Measurements from ENCODE around the gene ANO2. TPM values are rescaled to one million over a fixed set of nuclear protein-coding genes. Genes with fewer than 3 reads are reported as not detected.
"Not testable (repeated sequence)": the region's sequence is repeated elsewhere in the genome, so short reads cannot be mapped to it uniquely, and the experiment has no call there.

Gene ANO2
- total RNA-seq, 1 donor from 2014 or later, result 2.6 TPM

DNA sequence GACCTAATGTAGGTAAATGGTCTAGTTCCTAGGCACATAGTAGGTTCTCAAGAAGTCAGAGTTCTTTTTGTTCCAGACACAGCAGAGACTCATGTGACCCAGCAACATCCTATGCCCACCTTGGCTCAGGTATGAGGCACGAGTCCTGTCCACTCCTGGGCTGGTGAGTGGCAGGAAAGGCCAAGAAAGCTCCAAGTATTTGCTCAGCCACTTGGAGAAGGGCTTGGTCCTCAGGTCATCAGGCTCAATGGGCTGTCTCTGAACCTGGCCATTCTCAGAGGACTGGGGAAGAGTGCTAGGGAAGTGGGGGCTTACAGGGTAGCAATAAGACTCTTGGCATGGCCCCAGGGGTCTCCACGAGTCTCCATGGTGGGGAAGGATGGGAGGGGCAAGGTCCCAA, 260.1 kb downstream of the ANO2 start:
- DNase-seq (ENCODE audit: extremely low spot score, unreplicated experiment), result no peak
- Mint-ChIP-seq H3K4me1 (ENCODE audit: unreplicated experiment) (no peaks in the 10 kb centered on the region), H3K36me3 (no peaks in the 10 kb centered on the region), H3K4me3 (no peak overlapping the region), H3K27me3 (peaks cover 64% of the 10 kb centered on the region), H3K9me3 (no peaks in the 10 kb centered on the region), H3K27ac (no peak overlapping the region)
- TF ChIP-seq, protein P1, sequence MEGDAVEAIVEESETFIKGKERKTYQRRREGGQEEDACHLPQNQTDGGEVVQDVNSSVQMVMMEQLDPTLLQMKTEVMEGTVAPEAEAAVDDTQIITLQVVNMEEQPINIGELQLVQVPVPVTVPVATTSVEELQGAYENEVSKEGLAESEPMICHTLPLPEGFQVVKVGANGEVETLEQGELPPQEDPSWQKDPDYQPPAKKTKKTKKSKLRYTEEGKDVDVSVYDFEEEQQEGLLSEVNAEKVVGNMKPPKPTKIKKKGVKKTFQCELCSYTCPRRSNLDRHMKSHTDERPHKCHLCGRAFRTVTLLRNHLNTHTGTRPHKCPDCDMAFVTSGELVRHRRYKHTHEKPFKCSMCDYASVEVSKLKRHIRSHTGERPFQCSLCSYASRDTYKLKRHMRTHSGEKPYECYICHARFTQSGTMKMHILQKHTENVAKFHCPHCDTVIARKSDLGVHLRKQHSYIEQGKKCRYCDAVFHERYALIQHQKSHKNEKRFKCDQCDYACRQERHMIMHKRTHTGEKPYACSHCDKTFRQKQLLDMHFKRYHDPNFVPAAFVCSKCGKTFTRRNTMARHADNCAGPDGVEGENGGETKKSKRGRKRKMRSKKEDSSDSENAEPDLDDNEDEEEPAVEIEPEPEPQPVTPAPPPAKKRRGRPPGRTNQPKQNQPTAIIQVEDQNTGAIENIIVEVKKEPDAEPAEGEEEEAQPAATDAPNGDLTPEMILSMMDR (conservative IDR thresholded peaks at IDR 0.05), result no peak

DNA sequence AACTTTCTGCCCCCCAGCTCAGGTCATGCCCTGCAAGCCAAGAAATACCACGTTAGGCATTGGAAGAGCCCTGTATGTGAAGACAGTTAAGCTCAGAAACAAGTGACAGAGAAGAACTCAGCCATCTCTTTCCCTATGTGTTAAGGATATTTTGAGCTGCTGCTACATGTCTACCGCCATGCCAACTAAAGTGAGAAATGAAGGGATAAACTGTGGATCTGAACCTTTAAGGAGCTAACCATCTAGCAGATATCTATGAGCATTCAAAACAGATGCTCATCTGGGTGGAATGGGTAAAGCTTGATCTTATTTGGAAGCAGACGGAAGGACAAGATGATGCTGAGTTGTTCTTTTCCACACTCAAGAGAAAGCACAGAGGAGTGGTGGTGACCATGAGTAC, 262.5 kb downstream of the ANO2 start:
- no peaks in the 10 kb centered on the region for H3K36me3 Mint-ChIP-seq
- TF ChIP-seq, protein P1 (conservative IDR thresholded peaks at IDR 0.05), result no peak

DNA sequence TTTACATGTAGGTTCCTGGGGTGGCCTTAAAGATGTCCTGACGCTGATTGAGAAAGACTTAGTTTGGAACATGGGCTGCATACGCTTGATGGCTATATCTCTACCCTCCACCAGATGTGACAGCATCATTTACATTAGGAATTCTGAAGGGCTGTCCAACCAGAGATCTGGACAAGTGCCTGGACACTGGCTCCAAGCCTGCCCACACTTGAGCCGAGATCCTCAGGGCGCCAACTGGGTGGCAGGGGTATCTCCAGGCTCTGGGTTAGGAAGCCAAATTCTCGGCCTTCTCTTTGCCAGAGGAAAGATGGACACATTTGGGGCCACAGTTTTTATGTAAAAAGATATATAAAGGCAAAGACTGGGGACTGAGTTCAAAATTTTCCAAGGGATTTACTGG, 266.9 kb downstream of the ANO2 start:
- TF ChIP-seq, protein P1 (conservative IDR thresholded peaks at IDR 0.05), result no peak
- H3K27me3 Mint-ChIP-seq, result peaks cover 56% of the 10 kb centered on the region
- no peak overlapping the region for H3K27ac Mint-ChIP-seq
- no peak for DNase-seq (ENCODE audit: extremely low spot score, unreplicated experiment)
- no peaks in the 10 kb centered on the region for H3K4me1 Mint-ChIP-seq (ENCODE audit: unreplicated experiment)
- H3K9me3 Mint-ChIP-seq, result peaks cover 6% of the 10 kb centered on the region
- H3K36me3 Mint-ChIP-seq, result no peaks in the 10 kb centered on the region
- no peak overlapping the region for H3K4me3 Mint-ChIP-seq

More for the DNA sequence above, 262.5 kb downstream of the ANO2 start:
- H3K4me1 Mint-ChIP-seq (ENCODE audit: unreplicated experiment), result no peaks in the 10 kb centered on the region
- no peak overlapping the region for H3K4me3 Mint-ChIP-seq
- DNase-seq (ENCODE audit: extremely low spot score, unreplicated experiment), result no peak
- peaks cover 64% of the 10 kb centered on the region for H3K27me3 Mint-ChIP-seq
- H3K9me3 Mint-ChIP-seq, result no peaks in the 10 kb centered on the region
- no peak overlapping the region for H3K27ac Mint-ChIP-seq

DNA sequence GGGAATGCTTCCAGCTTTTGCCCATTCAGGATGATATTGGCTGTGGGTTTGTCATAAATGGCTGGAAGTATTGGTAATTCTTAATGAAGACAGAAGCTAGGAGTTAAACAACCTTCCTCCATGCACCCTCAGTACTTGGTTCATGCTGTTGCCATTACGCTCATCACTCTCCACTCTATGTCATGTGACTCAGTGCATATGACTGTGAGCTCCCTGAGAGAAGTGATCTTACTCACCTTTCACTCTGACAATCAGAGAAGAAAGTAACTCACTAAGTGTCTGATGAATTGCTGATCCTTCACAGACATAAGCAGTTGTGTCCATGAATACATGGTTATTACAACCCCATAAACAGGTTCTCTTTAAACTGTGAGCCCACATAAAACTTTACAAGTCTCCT, 275.4 kb downstream of the ANO2 start:
- DNase-seq (ENCODE audit: extremely low spot score, unreplicated experiment); H3K4me1 Mint-ChIP-seq (ENCODE audit: unreplicated experiment); H3K36me3 Mint-ChIP-seq; H3K9me3 Mint-ChIP-seq; H3K4me3 Mint-ChIP-seq; H3K27ac Mint-ChIP-seq: not testable (repeated sequence)
- H3K27me3 Mint-ChIP-seq, result peaks cover 14% of the 10 kb centered on the region

DNA sequence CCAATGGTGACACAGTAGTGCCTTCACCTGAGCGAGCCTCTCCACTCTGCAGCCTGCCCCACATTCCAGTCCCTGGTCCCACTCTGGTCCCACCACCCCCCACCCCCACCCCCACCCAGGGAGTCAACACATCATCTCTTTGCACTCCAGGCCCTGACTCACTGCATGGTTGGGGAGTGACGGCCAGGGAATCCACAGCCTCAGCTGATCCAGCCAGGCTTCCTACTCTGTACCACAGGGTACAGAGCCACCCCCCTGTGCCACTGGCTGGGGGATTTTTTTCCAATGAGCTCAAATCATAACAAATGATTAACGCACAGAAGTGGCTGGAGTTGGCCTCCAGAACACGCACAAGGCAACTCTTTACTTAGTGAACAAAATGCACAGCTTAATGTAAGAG, 279.4 kb downstream of the ANO2 start:
- peaks cover 17% of the 10 kb centered on the region for H3K27me3 Mint-ChIP-seq

DNA sequence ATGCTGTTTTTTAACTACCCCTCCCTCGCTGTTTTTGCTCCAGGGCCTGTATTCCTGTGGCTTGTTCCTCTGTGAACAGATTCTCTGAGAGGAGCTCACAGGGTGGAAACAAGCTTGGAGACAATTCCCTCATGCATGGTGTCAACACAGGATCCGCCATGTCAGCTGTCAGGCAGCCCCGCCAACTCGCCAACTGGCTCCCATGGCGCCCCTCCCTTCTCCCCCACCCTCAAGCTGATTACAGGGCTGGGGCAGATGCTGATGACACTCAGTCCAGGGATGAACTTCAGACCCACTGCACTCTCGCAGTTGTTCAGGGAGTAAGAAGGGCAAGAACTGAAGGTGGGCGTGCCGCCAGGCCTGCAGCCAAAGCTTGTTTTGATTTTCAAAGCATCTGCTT, 283.2 kb downstream of the ANO2 start:
- Mint-ChIP-seq H3K9me3 (no peaks in the 10 kb centered on the region), H3K27me3 (peaks cover 14% of the 10 kb centered on the region), H3K4me3 (no peak overlapping the region), H3K27ac (no peak overlapping the region), H3K4me1 (ENCODE audit: unreplicated experiment) (no peaks in the 10 kb centered on the region), H3K36me3 (peaks cover 7% of the 10 kb centered on the region)
- DNase-seq (ENCODE audit: extremely low spot score, unreplicated experiment), result no peak
- TF ChIP-seq, protein P1 (conservative IDR thresholded peaks at IDR 0.05), result no peak

More for the DNA sequence above, 279.4 kb downstream of the ANO2 start:
- DNase-seq (ENCODE audit: extremely low spot score, unreplicated experiment), result no peak
- Mint-ChIP-seq H3K27ac (no peak overlapping the region), H3K4me1 (ENCODE audit: unreplicated experiment) (no peaks in the 10 kb centered on the region), H3K36me3 (peaks cover 7% of the 10 kb centered on the region), H3K4me3 (no peak overlapping the region), H3K9me3 (no peaks in the 10 kb centered on the region)
- TF ChIP-seq, protein P1 (conservative IDR thresholded peaks at IDR 0.05), result no peak

All from type B pancreatic cell (in vitro differentiated cells).